CD4-positive, alpha-beta T cell treated with Interleukin-6 for 4 hours (primary cell): ENCODE results near the gene KRTAP13-1.

Experiments used
- DNase-seq: peaks from one replicate; pipeline ENCODE4 v3.0.0-alpha.2; 2020; ENCODE audit warnings: mixed read lengths

Gene KRTAP13-1, protein sequence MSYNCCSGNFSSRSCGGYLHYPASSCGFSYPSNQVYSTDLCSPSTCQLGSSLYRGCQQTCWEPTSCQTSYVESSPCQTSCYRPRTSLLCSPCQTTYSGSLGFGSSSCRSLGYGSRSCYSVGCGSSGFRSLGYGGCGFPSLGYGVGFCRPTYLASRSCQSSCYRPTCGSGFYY

DNA sequence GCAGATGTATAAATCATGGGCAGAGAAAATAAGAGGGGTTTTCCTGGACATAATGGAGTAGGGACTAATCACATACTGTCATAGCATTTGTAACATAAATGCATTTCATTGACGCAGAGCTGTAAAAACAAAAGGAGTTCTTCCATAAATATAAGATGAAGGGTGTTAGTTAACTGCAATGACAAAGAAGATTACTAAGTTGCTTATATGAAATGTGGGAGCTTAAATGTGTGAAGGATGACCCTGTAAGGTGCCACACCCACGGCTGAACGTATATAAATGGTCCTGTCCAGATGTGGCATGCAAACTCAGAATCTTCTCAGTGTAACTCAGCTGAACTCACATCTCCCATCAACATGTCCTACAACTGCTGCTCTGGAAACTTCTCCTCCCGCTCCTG lies at the start of gene KRTAP13-1:
KRTAP13-1 (plus strand) TSS at position 301 of the 400 bp plus-strand sequence; CDS start at position 357, 56 bp downstream.
- no peak for DNase-seq

DNA sequence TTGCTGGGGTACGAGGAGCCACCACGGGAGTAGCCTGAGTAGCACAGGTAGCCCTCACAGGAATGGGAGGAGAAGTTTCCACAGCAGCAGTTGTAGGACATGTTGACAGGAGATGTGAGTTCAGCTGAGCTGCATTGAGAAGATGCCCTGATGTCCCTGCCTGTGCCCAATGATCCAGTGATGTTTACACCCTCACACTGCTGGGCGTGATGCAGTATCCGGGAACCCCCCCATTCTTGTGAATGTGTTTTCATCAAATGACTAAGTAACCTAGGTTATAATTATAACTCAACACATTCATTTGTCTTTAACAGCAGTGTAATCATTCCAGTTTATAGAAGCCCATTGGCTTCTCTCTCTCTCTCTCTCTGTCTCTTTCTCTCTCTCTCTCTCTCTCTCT lies 47.3 kb upstream of the KRTAP13-1 start, which contains the start of gene KRTAP23-1:
KRTAP23-1 (minus strand) TSS at position 101 of the 400 bp plus-strand sequence; CDS start at position 101, 0 bp downstream.
- DNase-seq, result no peak

DNA sequence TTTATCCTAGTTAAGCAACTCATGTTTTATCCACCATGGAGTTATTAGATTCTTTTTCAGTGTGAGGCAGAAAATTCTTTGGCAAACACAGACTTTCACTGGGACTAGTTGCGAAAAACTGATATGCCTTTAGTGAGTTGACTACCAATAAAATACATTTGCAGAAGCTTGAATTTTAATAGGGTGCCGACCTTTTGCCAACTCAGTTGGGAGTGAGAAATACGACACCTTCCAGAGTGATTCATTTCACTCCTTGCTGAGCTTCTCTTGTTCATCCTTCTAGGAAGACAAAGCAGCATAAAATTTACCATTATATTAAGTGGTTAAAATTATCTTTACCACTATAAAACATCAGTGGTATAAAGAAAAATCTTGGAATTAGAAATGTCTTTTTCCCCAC lies 46.3 kb upstream of the KRTAP13-1 start:
- no peak for DNase-seq

DNA sequence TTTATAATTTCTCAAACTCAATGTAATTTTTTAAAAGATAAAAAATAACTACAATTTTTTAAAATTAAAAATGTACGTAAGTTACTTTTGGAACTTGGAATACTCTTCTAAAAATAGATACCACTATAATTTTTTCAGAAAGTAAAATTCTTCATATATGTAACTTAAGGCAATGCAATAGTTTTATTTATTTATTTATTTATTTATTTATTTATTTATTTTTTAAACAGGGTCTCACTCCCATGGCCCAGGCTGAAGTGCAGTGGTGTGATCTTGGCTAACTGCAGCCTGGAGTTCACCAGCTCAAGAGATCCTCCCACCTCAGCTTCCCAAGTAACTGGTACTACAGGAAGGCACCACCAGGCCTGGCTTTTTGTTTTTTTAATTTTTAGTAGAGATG lies 44.3 kb upstream of the KRTAP13-1 start:
- no peak for DNase-seq

DNA sequence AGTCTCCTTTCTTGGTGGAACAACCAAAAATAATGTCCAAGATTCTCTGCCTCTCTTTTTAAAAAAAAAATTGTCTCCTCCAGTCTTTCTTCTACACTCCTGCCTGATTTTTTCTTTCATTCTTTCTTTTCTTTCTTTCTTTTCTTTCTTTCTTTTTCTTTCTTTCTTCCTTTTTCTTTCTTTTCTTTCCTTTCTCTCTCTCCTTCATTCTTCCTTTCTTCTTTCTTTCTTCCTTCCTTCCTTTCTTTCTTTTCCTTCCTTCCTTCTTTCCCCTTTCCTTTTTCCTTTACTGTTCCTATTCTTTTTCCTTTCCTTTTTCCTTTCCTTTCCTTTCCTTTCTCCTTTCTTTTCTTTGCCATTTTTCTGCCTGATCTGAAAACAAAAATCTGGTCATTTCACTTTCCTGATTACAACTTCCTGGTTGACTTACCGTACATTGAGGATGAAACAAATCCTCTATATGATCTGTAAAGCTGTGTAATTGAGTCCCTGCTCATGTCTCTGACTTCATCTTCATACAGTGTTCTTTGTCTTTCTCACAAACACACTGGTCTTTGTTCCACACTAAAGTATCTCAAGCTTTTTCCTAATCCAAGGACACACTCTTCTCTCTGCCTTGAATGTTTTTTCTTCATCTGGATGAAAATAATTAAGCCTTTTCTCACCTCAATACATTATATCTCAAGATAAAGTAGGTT lies 41.4 kb upstream of the KRTAP13-1 start:
- no peak for DNase-seq

DNA sequence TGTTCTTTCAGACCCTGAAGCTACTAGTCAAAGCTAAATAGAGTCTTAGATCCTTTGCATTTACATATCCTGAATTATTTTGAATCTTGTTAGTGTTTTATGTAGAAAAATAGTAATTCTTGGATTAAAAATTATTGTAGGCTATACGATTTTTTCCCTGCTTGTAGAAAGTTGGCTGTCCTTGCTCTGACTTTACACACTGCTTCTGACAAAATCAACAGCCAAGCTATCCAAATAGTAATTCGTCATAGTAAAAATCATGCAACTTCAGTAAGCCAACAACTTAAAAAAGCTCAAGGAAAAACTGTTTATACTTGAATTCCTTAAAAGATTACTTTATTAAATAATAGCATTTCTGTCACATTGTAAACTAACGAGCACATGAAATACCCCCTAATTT lies 39.9 kb upstream of the KRTAP13-1 start:
- DNase-seq, result no peak

DNA sequence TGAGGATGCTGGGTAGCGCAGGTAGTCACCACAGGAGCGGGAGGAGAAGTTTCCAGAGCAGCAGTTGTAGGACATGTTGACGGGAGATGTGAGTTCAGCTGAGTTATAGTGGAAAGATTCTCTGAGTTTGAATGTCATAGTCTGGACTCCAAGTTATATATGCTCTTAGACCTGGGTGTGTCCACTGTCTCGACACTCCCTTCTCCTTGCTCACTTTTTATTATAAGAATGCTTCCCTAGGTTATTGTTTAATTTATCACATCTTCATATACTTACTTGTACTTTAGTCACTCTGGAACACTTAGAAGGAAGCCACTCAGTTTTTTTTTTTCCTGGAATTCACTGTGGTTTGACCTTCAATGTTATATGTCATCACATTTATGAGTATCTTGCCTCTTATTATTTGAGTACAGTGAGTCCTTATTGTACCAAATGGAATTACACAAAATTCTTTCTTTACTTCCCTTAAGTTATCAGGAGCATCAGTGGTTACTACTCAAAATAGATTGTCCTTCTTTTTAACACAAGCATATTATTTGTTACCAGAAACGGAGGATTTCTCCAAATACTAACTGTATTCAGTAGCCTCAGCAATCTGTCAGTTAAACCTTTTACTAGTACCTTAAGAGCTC lies 23.6 kb upstream of the KRTAP13-1 start, which contains the start of gene KRTAP13-2:
KRTAP13-2 (minus strand) TSS at position 133 of the 632 bp plus-strand sequence; CDS start at position 75, 58 bp downstream.
- DNase-seq, result no peak

DNA sequence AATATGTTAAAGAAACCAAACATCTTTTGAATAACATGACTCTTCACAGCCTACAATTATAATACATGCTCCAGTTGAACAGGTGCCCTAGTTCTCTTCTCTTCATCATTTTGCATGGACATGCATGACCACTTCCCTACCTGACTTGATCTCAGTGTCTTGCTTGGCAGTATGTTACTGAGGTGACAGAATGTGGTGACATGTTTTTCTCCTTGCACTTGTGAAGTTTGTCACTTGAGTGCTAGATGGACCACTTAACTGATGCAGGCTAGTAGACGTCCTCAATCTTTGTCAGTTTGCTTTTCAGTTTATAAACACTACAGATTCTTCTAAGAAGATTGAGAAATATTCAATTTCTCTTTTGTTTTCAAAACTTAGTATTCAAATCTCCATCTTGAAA lies 13.6 kb upstream of the KRTAP13-1 start:
- DNase-seq, result no peak

DNA sequence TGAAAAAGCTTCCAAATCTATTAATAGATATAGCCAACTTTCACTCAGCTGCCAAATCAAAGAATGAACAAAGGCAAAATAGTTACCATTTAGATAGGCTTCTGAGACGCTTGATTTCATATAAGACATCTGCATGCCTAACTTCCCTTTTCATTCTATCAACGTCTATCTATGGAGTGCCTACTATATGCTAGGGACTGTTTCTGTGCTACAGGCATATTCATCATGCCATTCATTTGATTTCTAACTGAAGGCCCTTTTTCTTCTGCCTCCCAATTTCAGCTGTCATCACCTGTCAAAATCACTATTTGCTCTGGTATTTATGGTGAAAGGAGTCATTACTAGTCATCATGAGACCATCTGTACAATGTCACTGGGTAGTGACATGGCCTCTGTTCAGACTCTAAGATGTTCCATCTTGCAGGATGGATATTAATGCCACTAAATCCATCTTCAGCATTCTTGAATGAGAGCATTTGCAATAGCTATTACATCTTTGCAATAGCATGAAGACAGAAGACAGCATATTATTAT lies 4.3 kb upstream of the KRTAP13-1 start:
- no peak for DNase-seq

DNA sequence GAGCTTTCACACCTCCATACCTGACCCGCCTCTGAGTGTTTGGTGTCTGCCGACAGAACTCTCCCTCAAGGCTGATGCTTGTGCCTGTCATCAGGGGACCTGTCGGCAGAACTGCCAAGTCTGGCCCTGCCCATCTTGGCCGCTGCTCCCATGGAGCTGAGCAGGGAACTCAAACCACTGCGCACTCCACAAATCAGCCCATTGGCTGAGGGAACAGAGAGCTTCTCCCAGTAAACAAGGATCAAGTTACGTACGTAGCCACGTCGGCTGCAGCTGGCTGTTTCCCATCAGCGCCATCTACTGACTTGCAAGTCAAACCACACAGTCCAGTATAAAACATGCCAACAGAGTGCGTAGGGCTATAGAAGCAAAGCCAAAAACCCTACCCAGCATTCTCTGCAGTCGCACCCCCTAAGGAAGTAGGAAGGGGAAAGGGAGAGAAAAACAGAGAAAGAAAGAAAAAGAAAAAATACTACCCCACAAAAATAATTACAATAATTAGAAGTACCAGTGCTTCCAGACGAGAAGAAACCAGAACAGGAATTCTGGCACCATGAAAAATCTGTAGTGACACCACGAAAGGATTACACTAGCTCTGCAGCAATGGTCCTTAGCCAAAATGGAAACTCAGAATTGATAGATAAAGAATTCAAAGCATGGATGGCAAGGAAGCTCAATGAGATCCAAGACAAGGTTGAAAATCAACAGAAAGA lies 13.1 kb downstream of the KRTAP13-1 start:
- no peak for DNase-seq

DNA sequence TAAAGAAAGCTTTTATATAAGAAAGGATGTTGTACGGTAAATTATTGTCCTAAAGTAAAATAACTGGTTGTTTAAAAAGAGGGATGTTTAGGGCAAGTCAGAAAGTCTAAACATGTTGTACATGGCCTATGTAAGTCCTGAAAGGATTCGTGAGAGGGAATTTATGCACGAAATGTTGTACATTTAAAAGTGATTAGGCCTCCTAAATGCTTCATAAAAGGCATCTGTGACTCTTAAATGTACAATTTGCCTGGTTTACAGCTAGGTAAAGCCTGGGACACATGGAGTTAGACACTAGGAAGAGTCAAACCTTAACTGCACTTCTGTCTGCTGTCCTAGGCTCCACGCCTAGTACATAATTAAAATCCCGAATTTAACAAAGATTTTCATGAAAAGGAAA lies 20.2 kb downstream of the KRTAP13-1 start:
- DNase-seq, result no peak

DNA sequence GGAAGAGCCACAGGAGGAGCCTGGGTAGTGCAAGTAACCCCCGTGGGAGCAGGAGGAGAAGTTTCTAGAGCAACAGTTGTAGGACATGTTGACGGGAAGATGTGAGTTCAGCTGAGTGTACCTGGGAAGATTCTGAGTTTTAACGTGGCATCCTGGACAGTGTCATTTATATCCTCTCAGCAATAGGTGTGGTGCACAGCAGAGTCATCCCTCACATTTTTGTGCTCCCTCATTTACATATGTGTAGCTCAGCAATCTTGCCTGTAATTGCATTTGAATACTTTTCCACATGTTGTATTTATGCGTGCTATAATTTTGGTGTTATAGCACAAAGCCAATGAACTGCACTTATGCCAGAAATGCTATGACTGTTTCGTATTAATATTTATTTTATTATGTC lies 30.0 kb downstream of the KRTAP13-1 start, which contains the start of gene KRTAP13-3:
KRTAP13-3 (minus strand) TSS at position 101 of the 400 bp plus-strand sequence; CDS start at position 87, 14 bp downstream.
- DNase-seq, result no peak

DNA sequence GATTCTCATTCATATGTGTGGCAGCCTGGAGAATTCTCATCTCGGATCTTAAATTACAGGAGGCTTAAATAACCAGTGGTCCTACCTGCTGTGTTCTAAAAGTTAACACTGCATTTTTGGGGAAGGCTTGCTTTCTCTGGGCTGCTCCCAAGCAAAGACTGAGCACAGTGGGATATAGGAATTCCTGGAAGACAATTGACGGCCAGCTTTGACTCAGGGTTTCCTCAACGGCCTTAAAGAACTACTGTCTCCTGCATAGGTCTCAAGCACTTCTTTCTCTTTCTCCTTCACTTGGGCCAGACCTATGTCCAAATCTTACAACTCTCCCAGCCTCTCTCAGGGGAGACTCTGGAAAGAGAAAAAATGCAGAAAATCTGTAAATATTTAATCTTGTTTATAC lies 30.9 kb downstream of the KRTAP13-1 start:
- no peak for DNase-seq

DNA sequence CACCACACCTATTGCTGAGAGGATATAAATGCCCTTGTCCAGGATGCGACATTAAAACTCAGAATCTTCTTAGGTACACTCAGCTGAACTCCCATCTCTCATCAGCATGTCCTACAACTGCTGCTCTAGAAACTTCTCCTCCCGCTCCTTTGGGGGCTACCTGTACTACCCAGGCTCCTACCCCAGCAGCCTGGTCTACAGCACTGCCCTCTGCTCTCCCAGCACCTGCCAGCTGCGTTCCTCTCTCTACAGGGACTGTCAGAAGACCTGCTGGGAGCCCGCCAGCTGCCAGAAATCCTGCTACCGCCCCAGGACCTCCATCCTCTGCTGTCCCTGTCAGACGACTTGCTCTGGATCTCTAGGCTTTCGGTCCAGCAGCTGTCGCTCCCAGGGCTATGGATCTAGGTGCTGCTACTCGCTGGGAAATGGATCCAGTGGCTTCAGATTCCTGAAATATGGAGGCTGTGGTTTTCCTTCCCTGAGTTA lies 34.4 kb downstream of the KRTAP13-1 start, which contains the start of gene KRTAP13-4:
KRTAP13-4 (plus strand) TSS at position 51 of the 486 bp plus-strand sequence; CDS start at position 107, 56 bp downstream.
- no peak for DNase-seq

DNA sequence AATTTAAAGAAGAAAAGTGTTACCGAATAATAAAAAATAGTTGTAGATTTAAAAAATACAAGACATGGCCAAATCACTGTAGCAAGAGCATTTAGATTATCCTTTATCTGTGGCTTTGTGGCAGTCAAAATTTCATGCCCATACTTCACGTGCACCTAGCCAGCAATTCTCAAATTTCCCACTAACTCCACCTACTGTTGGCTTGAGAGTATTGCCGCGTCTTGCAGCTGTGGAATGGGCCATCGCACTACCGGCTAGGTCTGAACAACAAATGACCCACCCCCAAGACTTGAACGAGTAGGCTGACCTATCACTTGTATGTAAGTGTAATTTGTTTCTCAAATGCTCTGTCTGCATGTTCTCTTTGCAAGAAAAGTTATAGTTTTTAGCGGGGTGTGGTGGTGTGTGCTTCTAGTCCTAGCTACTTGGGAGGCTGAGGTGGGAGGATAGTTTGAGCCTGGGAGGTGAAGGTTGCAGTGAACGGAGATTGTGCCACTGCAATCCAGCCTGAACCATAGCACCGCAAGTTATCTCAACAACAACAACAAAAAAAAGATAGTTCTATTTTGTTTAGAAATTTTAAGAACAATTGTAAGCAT lies 38.3 kb downstream of the KRTAP13-1 start:
- DNase-seq, result no peak

DNA sequence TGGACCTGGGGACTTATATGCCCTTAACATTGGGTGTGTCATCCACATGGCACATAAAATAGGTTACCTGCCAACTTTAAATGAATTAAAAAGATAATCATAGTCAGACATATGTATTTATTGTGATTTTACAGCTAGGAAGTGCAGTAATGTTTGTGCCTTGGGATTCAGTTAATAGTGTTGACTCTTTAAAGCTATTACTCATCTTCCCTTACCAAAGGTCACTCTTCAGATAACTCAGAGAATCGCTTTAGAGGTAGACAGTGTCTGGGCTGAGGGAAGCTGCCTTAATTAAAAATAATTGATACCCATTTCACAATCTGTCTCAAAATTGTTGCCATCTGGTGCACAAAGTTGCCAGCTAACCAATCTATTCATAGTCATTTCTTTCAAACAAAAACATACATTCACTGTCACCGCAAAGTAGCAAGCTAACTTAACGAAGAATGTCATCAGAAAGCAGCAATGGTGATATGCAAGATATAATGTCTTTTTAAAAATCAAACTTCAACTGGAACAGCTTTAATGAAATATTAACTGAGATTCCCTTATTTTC lies 41.3 kb downstream of the KRTAP13-1 start:
- no peak for DNase-seq

DNA sequence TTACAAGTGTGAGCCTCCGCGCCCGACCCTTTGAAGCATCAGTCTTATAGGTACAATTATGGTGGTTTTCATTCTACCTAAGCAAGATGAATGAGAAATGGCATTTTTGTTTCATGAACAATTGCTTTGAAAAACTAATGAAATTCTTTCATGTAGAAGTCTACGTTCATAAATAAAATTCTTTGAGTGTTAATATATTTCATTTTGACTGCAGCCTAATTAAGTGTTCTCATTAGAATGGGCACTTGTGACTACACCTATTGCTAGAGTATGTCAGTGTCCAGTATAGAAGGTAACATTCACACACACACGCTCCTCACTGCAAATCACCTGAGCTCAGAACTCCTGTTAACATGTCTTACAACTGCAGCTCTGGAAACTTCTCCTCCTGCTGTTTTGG lies 44.1 kb downstream of the KRTAP13-1 start, which contains the start of gene KRTAP15-1:
KRTAP15-1 (plus strand) TSS at position 301 of the 400 bp plus-strand sequence; CDS start at position 354, 53 bp downstream.
- DNase-seq, result no peak

DNA sequence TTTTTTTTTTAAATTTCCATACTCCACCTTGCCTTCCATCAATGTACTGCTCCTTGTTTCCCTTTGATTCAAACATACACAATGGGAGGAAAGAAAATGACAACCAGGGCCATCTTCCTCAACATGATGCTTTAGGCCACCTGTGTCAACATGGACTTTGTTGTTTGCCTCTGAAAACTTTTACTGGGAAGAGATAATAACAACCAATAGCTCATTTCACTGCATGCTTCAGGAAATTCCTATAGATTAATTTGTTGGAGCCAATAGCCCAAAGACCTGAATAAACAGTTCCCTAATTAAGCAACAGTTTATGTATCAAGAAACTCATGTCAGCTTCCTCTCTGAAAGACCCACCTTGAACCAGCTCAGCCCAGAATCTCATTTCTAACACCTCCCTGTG lies 47.4 kb downstream of the KRTAP13-1 start:
- DNase-seq, result no peak

DNA sequence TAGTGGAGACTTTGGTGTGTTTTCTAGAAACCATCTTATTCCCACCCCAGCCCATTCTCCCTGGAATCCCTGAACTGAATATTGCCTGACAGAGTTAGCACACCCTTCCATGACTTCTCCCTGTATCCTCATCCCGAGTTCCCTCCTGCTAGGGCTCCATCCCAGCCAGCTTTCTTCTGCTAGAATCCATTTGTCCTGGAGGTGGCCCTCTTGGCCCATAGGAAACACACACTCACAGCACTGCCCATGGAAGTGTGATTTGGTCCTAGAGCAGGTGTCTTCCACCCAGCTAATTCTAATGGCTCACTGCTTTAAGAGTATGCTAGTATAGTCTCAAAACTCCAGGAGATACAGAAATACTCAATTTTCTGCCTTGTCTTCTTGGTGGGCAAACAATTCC lies 48.4 kb downstream of the KRTAP13-1 start:
- DNase-seq, result no peak
